MM.1S (cell line): ENCODE results near the gene ITGA8.

Experiments
- DNase-seq: peaks from one replicate; pipeline ENCODE4 v3.0.0-alpha.2; 2015
- H2AFZ ChIP-seq: fragments of 300-600 bp; sonication (generic); 2 replicates; pipeline ENCODE4 v1.6.0; 2016; ENCODE audit warnings: antibody characterized with exemption, low read length
- H3F3A ChIP-seq: fragments of 300-600 bp; sonication (generic); 2 replicates; pipeline ENCODE4 v1.6.1; 2016; ENCODE audit warnings: mild to moderate bottlenecking, antibody characterized with exemption, low read length, moderate library complexity, mixed read lengths; ENCODE audit not compliant: insufficient read depth
- H3K27ac ChIP-seq: fragments of 300-600 bp; sonication (generic); 2 replicates; pipeline ENCODE4 v1.5.1; 2016; ENCODE audit warnings: mild to moderate bottlenecking, low read length
- H3K27me3 ChIP-seq: fragments of 300-600 bp; sonication (generic); replicated peaks from 2 replicates; pipeline ENCODE4 v1.6.0; 2016; ENCODE audit warnings: low read length; ENCODE audit not compliant: insufficient read depth
- H3K36me3 ChIP-seq: fragments of 300-600 bp; sonication (generic); replicated peaks from 2 replicates; pipeline ENCODE4 v1.6.1; 2016; ENCODE audit warnings: mild to moderate bottlenecking, low read length, mixed read lengths; ENCODE audit not compliant: insufficient read depth
- H3K4me1 ChIP-seq: fragments of 300-600 bp; sonication (generic); 2 replicates; pipeline ENCODE4 v1.6.1; 2016; ENCODE audit warnings: low read length, mixed read lengths
- H3K4me2 ChIP-seq: fragments of 300-600 bp; sonication (generic); 2 replicates; pipeline ENCODE4 v1.6.0; 2016; ENCODE audit warnings: low read depth, low read length
- H3K4me3 ChIP-seq: fragments of 300-600 bp; sonication (generic); 2 replicates; pipeline ENCODE4 v1.5.1; 2016; ENCODE audit warnings: low read length, mixed read lengths
- H3K79me2 ChIP-seq: fragments of 300-600 bp; sonication (generic); 2 replicates; pipeline ENCODE4 v1.6.1; 2016; ENCODE audit warnings: mixed run types, low read length, mixed read lengths
- H3K9ac ChIP-seq: fragments of 300-600 bp; sonication (generic); 2 replicates; pipeline ENCODE4 v1.6.1; 2016; ENCODE audit warnings: low read length, mixed read lengths
- H3K9me2 ChIP-seq: fragments of 300-600 bp; sonication (generic); replicated peaks from 2 replicates; pipeline ENCODE4 v1.6.1; 2016; ENCODE audit warnings: mild to moderate bottlenecking, low read length, mixed read lengths; ENCODE audit not compliant: insufficient read depth
- H3K9me3 ChIP-seq: fragments of 300-600 bp; sonication (generic); replicated peaks from 2 replicates; pipeline ENCODE4 v1.6.1; 2016; ENCODE audit warnings: mild to moderate bottlenecking, low read length, mixed read lengths; ENCODE audit not compliant: insufficient read depth
- H4K20me1 ChIP-seq: fragments of 300-600 bp; sonication (generic); 2 replicates; pipeline ENCODE4 v1.6.1; 2016; ENCODE audit warnings: mild to moderate bottlenecking, low read length, moderate library complexity, mixed read lengths; ENCODE audit not compliant: insufficient read depth
- CTCF ChIP-seq: fragments of 300-600 bp; sonication (generic); IDR thresholded peaks from 2 replicates; pipeline ENCODE4 v1.5.1; 2016; ENCODE audit warnings: antibody characterized with exemption, low read length, mixed read lengths
- EZH2 ChIP-seq: fragments of 300-600 bp; sonication (generic); optimal IDR thresholded peaks from 2 replicates; pipeline ENCODE3; 2017; ENCODE audit warnings: low read depth, mild to moderate bottlenecking, antibody characterized with exemption, low read length, mixed read lengths
- EZH2phosphoT487 ChIP-seq: fragments of 300-600 bp; sonication (generic); IDR thresholded peaks from 2 replicates; pipeline ENCODE4 v1.6.1; 2018; ENCODE audit warnings: antibody characterized with exemption, low read length

Gene ITGA8

GRCh38 chr10:15651175-15651574, 68.5 kb downstream of the ITGA8 start:
- peaks cover 25% of the 10 kb centered on the region for H3K79me2 ChIP-seq
- H3K4me3 ChIP-seq = no peak overlapping the region
- H2AFZ ChIP-seq = no peak overlapping the region
- H3K4me2 ChIP-seq = no peak overlapping the region
- H3K9me2 ChIP-seq = no peaks in the 10 kb centered on the region
- no peaks in the 10 kb centered on the region for H3K4me1 ChIP-seq
- no peaks in the 10 kb centered on the region for H4K20me1 ChIP-seq
- no peak for DNase-seq
- TF ChIP-seq EZH2 = no peak
- no peak for TF ChIP-seq CTCF
- TF ChIP-seq EZH2phosphoT487 = no peak
- H3K36me3 ChIP-seq = peaks cover 2% of the 10 kb centered on the region; the same call in 1 of the 2 replicates
- H3K27ac ChIP-seq = no peak overlapping the region
- H3F3A ChIP-seq = peaks cover 5% of the 10 kb centered on the region; the same call in 1 of the 2 replicates
- H3K9me3 ChIP-seq = no peaks in the 10 kb centered on the region
- no peak overlapping the region for H3K9ac ChIP-seq
- H3K27me3 ChIP-seq = no peaks in the 10 kb centered on the region

- H3K36me3 ChIP-seq = 0 out of 2 replicates have a peak, but pooled peaks cover 14% of the 10 kb centered on the region
- DNase-seq = no peak
- H3K9me3 ChIP-seq = no peaks in the 10 kb centered on the region
- no peaks in the 10 kb centered on the region for H3F3A ChIP-seq
- H4K20me1 ChIP-seq = no peaks in the 10 kb centered on the region
- H2AFZ ChIP-seq = no peak overlapping the region
- H3K4me3 ChIP-seq = no peak overlapping the region
- H3K27ac ChIP-seq = no peak overlapping the region
- H3K9me2 ChIP-seq = no peaks in the 10 kb centered on the region
- peaks cover 12% of the 10 kb centered on the region; the same call in 1 of the 2 replicates for H3K79me2 ChIP-seq
- TF ChIP-seq EZH2 = no peak
- no peak overlapping the region for H3K4me2 ChIP-seq
- no peaks in the 10 kb centered on the region for H3K27me3 ChIP-seq
- no peak overlapping the region for H3K9ac ChIP-seq
- H3K4me1 ChIP-seq = no peaks in the 10 kb centered on the region
These were observed 77.6 kb downstream of the ITGA8 start for GRCh38 chr10:15642095-15642494.

GRCh38 chr10:15640536-15641085, 79.1 kb downstream of the ITGA8 start:
- Histone ChIP-seq H3K36me3 (0 out of 2 replicates have a peak, but pooled peaks cover 7% of the 10 kb centered on the region), H3K27me3 (no peaks in the 10 kb centered on the region), H3K9me2 (no peaks in the 10 kb centered on the region), H3K9me3 (no peaks in the 10 kb centered on the region), H3K9ac (no peak overlapping the region), H3F3A (no peaks in the 10 kb centered on the region), H2AFZ (no peak overlapping the region), H3K79me2 (peaks cover 8% of the 10 kb centered on the region; the same call in 1 of the 2 replicates), H3K4me2 (no peak overlapping the region), H3K4me3 (no peak overlapping the region), H3K27ac (no peak overlapping the region), H4K20me1 (no peaks in the 10 kb centered on the region), H3K4me1 (no peaks in the 10 kb centered on the region)
- no peak for DNase-seq
- TF ChIP-seq EZH2phosphoT487 (no peak), CTCF (no peak), EZH2 (no peak)

GRCh38 chr10:15636446-15636845, 83.3 kb downstream of the ITGA8 start:
- H3K4me1 ChIP-seq = no peaks in the 10 kb centered on the region
- no peak overlapping the region for H3K27ac ChIP-seq
- no peak overlapping the region for H3K4me2 ChIP-seq
- H3K79me2 ChIP-seq = peaks cover 8% of the 10 kb centered on the region; the same call in 1 of the 2 replicates
- H3K9me2 ChIP-seq = no peaks in the 10 kb centered on the region
- DNase-seq = no peak
- no peak overlapping the region for H3K4me3 ChIP-seq
- H3K9me3 ChIP-seq = no peaks in the 10 kb centered on the region
- H3K9ac ChIP-seq = no peak overlapping the region
- H2AFZ ChIP-seq = no peak overlapping the region
- H3F3A ChIP-seq = no peaks in the 10 kb centered on the region
- no peaks in the 10 kb centered on the region; the same call in 1 of the 2 replicates for H3K36me3 ChIP-seq
- no peaks in the 10 kb centered on the region for H3K27me3 ChIP-seq
- H4K20me1 ChIP-seq = no peaks in the 10 kb centered on the region
- TF ChIP-seq CTCF (no peak), EZH2phosphoT487 (no peak), EZH2 (no peak)
